ENCODE measurements around the gene HERC2. TPM values are rescaled to one million over a fixed set of nuclear protein-coding genes. Genes with fewer than 3 reads are reported as not detected.
A peak's percentile ranks its signal among the peaks of the same experiment; 100 is the strongest.
"Not testable (repeated sequence)": the region's sequence is repeated elsewhere in the genome, so short reads cannot be mapped to it uniquely, and the experiment has no call there.

HERC2 gene, protein sequence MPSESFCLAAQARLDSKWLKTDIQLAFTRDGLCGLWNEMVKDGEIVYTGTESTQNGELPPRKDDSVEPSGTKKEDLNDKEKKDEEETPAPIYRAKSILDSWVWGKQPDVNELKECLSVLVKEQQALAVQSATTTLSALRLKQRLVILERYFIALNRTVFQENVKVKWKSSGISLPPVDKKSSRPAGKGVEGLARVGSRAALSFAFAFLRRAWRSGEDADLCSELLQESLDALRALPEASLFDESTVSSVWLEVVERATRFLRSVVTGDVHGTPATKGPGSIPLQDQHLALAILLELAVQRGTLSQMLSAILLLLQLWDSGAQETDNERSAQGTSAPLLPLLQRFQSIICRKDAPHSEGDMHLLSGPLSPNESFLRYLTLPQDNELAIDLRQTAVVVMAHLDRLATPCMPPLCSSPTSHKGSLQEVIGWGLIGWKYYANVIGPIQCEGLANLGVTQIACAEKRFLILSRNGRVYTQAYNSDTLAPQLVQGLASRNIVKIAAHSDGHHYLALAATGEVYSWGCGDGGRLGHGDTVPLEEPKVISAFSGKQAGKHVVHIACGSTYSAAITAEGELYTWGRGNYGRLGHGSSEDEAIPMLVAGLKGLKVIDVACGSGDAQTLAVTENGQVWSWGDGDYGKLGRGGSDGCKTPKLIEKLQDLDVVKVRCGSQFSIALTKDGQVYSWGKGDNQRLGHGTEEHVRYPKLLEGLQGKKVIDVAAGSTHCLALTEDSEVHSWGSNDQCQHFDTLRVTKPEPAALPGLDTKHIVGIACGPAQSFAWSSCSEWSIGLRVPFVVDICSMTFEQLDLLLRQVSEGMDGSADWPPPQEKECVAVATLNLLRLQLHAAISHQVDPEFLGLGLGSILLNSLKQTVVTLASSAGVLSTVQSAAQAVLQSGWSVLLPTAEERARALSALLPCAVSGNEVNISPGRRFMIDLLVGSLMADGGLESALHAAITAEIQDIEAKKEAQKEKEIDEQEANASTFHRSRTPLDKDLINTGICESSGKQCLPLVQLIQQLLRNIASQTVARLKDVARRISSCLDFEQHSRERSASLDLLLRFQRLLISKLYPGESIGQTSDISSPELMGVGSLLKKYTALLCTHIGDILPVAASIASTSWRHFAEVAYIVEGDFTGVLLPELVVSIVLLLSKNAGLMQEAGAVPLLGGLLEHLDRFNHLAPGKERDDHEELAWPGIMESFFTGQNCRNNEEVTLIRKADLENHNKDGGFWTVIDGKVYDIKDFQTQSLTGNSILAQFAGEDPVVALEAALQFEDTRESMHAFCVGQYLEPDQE (N-terminal part only)
- polyA plus RNA-seq (ENCODE audit: low read depth in 6 of 6): 10 to 100 TPM in 3 of 6 donors, 1 to 10 TPM in 3; 2.4 to 16.9 (median 9.7) TPM

DNA sequence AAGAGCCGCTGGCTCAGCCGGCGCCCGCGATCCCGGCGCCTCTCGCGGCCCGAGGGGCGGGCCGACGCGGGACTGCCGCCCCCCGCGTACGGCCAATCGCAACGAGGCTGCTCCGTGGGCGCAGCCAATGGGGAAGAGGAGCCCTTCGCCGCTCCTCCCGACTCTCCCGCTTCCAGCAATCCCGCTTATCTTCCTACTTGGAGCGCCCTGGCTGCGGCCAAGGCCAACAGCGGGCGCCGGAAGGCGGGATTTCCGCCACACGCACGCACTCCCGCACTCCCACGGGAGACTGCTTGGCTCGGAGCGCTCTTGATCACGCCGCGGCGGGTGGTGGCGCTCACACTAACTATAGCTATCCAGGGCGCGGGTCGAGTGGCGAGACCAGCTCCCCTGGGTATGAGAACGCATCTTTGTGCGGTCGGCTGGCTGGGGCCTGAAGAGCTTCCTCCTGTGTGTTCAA is at the start of gene HERC2:
Gene HERC2, minus strand, starts transcription at position 51 of the 460 bp plus-strand sequence. CDS start 746 bp downstream, outside the sequence.
- not testable (repeated sequence) for H3K27me3 Mint-ChIP-seq; H3K4me1 Mint-ChIP-seq; DNase-seq; ATAC-seq (ENCODE audit: low read depth in 2 of 2); H3K36me3 Mint-ChIP-seq; H3K9me3 Mint-ChIP-seq
- Mint-ChIP-seq H3K4me3 (peak within 1 kb of the TSS; percentile 90 to 100 (median 98)), H3K27ac (peak within 1 kb of the TSS; percentile 14 to 98 (median 92))

DNA sequence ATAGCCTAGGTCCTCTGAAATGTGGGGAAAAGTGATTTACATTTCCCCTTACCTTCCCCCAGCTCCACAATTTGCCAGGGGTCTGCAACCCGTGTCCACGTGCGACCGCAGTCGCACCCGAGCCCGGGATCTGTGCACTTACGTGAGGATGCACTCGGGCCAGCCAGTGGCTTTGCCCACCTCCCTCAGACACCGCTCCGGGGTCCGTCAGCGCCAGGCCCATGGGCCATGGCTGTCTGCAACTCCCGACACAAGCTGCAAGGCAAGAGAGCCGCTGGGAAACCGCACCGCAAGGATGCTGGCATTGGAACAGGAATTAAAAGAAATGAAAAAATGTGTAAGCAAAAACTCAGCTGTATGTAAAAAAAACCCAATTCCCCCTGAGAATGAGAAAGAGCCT is 43.5 kb upstream of the HERC2 start:
- H3K36me3 Mint-ChIP-seq; ATAC-seq (ENCODE audit: low read depth in 2 of 2); H3K4me3 Mint-ChIP-seq; H3K27me3 Mint-ChIP-seq; H3K9me3 Mint-ChIP-seq; H3K27ac Mint-ChIP-seq; H3K4me1 Mint-ChIP-seq; DNase-seq: not testable (repeated sequence)

DNA sequence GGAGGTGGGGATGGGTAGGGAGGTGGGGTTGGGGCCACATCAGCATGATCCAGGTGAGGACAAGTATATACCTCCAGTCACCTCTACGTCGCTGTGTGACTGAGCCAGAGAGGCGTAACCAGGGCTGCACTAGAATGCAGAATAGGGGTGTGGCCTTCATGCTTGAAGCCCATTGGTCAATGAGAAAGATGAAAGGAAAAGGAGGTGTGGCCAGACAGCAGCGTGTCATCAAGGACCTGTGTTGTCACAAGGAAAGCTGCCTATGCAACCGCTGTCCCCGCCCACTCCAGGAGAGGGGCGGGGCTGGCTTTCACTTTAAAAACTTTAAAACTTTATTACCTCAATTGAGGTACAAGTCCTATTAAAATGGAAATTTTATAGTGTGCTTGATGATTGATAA is 36.0 kb upstream of the HERC2 start, which contains the start of gene GOLGA6L24:
Gene GOLGA6L24, minus strand, starts transcription at position 101 of the 400 bp plus-strand sequence. Its CDS starts 61 bp downstream, at position 40.
- not testable (repeated sequence) for H3K27me3 Mint-ChIP-seq; H3K36me3 Mint-ChIP-seq; DNase-seq; ATAC-seq (ENCODE audit: low read depth in 2 of 2); H3K9me3 Mint-ChIP-seq; H3K27ac Mint-ChIP-seq; H3K4me3 Mint-ChIP-seq; H3K4me1 Mint-ChIP-seq

DNA sequence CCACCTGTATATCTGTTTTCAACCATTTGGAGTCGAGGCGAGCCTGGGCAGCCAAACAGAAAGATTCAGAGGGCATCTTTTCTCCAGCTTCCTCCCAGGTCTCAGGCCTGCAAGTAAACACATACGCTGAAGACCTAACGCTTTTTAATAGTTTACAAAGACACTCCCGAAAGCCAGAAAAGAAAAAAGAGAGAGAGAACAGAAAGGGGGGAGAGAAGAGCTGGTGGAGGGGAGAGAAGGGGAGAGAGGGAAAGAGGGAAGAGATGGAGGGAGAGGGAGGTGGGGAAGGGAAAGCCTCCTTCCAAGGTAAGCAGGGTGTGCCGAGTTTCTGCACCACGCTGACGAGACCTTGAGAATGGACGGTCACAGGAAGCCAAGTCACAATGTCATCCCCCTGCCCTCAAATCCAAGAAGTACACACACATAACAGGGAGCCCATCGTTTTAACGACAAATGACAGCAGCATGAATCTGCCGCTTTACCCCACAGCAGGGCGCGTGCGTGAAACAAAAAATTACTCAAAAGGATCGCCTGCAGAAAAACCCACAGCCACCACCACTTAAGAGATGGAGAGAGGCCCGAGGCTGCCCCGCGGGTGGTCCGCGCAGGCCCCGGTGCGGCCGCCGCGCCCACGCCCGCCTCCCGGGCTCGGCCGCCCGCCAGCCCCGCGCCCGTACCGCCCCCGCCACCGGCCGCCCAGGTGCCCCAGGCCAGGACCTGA is 461 bp downstream of the HERC2 start:
- not testable (repeated sequence) for DNase-seq; H3K4me1 Mint-ChIP-seq; H3K27me3 Mint-ChIP-seq; H3K9me3 Mint-ChIP-seq; ATAC-seq (ENCODE audit: low read depth in 2 of 2); H3K36me3 Mint-ChIP-seq
- Mint-ChIP-seq H3K4me3 (peak overlapping the region; percentile 90 to 100 (median 98)), H3K27ac (peak overlapping the region; percentile 14 to 98 (median 92))

DNA sequence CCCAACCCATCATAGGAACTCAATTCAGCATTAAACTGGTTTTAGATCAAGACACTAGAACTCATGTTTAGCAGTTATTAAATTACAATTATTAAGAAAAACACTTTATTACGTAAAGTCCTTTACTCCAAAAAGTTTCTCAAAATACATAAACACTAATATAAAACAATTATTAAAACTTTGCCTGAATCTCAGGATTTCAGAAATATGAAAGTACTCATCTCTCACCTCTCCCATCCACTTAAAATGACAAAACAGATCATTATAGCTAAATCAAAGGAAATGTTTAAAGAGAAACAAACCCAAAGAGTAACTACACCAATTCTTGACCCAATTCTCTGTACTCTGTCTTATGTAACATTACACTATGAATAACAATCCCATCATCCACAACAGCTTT is 2.3 kb downstream of the HERC2 start:
- not testable (repeated sequence) for ATAC-seq (ENCODE audit: low read depth in 2 of 2); H3K27ac Mint-ChIP-seq; DNase-seq; H3K9me3 Mint-ChIP-seq; H3K36me3 Mint-ChIP-seq; H3K27me3 Mint-ChIP-seq; H3K4me1 Mint-ChIP-seq
- H3K4me3 Mint-ChIP-seq: peak overlapping the region in 1 of 8 donors; percentile 21

DNA sequence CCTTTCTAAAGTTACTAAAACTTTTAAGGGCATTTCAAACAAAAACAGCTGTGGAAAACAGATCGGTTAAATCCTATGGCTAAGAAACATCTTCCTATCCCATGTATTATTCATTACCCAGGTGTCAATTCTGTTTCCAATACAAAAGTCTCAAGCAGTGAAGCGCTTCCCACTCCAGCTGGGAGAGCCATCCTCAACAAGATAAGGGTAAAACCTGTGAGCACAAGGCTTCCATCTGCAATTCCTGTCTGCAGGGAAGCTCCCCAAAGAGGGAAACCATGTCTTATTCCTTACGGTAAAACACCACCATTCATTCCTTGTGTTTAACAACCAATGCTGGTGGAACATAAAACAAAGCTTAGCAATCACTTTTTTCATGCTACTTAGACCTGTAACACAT is 3.2 kb downstream of the HERC2 start:
- not testable (repeated sequence) for H3K27me3 Mint-ChIP-seq; ATAC-seq (ENCODE audit: low read depth in 2 of 2); DNase-seq; H3K9me3 Mint-ChIP-seq; H3K4me3 Mint-ChIP-seq; H3K27ac Mint-ChIP-seq; H3K4me1 Mint-ChIP-seq
- H3K36me3 Mint-ChIP-seq: peaks cover 7 to 14% of the 10 kb centered on the region in 2 donors

DNA sequence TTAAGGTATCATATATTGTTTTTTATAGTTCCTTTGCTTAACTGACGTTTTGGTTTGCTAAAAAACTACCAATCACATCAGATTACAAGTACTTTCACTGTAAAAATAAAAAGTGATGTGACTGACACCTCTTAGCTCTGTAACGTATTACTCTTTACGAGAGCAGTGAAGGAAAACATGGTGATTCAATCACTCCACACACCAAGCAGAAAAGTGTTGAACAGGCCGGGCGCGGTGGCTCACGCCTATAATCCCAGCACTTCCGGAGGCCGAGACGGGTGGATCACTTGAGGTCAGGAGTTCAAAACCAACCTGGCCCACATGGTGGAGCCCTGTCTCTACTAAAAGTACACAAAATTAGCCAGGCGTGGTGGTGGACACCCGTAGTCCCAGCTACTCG is 3.9 kb downstream of the HERC2 start:
- not testable (repeated sequence) for H3K9me3 Mint-ChIP-seq; DNase-seq; H3K4me3 Mint-ChIP-seq; ATAC-seq (ENCODE audit: low read depth in 2 of 2); H3K27me3 Mint-ChIP-seq; H3K27ac Mint-ChIP-seq; H3K4me1 Mint-ChIP-seq
- peaks cover 7 to 14% of the 10 kb centered on the region in 2 donors for H3K36me3 Mint-ChIP-seq

DNA sequence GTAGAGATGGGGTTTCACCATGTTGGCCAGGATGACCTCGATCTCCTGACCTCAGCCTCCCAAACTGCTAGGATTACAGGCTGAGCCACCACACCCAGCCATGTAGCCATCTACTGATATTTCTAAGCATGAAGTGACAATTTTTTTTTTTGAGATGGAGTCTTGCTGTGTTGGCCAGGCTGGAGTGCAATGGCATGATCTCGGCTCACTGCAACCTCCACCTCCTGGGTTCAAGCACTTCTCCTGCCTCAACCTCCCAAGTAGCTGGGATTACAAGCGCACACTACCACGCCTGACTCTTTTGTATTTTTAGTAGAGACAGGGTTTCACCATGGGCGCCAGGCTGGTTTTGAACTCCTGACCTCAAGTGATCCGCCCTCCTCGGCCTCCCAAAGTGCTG is 5.0 kb downstream of the HERC2 start:
- not testable (repeated sequence) for ATAC-seq (ENCODE audit: low read depth in 2 of 2); H3K4me1 Mint-ChIP-seq; H3K9me3 Mint-ChIP-seq; H3K27ac Mint-ChIP-seq; DNase-seq; H3K27me3 Mint-ChIP-seq; H3K4me3 Mint-ChIP-seq
- H3K36me3 Mint-ChIP-seq: peaks cover 7 to 14% of the 10 kb centered on the region in 2 donors

DNA sequence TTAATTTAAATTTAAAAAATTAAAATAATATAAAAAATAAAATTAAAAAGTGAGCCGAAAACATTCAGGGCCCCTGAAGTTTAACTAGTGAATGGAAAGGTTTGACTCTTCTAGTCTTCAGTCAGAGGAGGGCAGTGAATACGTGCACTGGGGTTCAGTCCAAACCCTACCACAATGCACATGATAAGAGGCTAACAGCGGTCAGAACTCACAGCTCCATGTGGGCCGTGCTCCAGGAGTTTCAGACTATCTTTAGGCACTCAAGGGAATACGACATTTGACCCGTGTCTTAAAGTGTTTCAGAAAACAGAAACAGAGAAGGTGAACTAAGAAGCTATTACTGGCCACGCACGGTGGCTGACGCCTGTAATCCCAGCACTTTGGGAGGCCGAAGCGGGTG is 11.5 kb downstream of the HERC2 start:
- not testable (repeated sequence) for H3K4me1 Mint-ChIP-seq; DNase-seq; H3K36me3 Mint-ChIP-seq; H3K27ac Mint-ChIP-seq; H3K4me3 Mint-ChIP-seq; ATAC-seq (ENCODE audit: low read depth in 2 of 2); H3K27me3 Mint-ChIP-seq
- peaks cover 0 to 12% (median 5%) of the 10 kb centered on the region in 7 donors for H3K9me3 Mint-ChIP-seq

DNA sequence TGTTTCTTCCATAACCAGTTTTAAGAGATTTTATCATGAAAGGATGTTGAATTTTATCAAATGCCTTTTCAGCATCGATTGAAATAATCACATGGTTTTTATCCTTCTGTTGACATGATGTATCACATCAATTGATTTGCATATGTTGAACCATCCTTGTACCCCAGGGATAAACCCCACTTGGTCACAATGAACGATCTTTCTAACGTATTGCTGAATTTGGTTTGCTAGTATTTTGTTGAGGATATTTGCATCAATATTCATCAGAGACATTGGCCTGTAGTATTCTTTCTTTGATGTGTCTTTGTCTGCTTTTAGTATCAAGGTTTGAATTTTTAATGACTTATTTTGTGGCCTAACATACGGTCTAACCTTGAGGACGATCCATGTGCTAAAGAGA is 13.3 kb downstream of the HERC2 start:
- H3K27ac Mint-ChIP-seq; DNase-seq; H3K36me3 Mint-ChIP-seq; ATAC-seq (ENCODE audit: low read depth in 2 of 2); H3K4me3 Mint-ChIP-seq; H3K27me3 Mint-ChIP-seq; H3K4me1 Mint-ChIP-seq: not testable (repeated sequence)
- H3K9me3 Mint-ChIP-seq: peaks cover 0 to 12% (median 5%) of the 10 kb centered on the region in 7 donors

DNA sequence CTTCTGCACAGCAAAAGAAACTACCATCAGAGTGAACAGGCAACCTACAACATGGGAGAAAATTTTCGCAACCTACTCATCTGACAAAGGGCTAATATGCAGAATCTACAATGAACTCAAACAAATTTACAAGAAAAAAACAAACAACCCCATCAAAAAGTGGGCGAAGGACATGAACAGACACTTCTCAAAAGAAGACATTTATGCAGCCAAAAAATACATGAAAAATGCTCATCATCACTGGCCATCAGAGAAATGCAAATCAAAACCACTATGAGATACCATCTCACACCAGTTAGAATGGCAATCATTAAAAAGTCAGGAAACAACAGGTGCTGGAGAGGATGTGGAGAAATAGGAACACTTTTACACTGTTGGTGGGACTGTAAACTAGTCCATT is 16.3 kb downstream of the HERC2 start:
- peaks cover 0 to 13% (median 6%) of the 10 kb centered on the region in 7 donors for H3K9me3 Mint-ChIP-seq
- not testable (repeated sequence) for H3K4me1 Mint-ChIP-seq, DNase-seq

DNA sequence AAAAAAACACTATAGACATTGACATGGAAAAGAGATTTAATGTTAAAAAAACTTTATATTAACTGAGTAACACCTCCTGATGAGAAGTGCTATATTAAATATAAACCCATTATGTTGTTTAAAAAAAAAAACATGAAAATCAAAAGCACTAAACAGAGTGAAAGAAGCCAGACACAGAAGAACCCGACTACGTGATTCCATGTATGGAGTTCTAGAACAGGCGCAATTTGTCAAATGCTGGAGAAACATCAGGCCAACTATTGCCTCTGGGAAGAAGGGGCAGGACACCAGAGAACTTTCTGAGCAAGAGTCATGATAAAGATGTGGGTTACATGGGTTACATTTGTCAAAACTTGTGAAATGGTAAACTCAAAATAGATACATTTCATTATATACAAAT is 24.5 kb downstream of the HERC2 start:
- ATAC-seq (ENCODE audit: low read depth in 2 of 2); H3K36me3 Mint-ChIP-seq; H3K4me3 Mint-ChIP-seq; H3K27me3 Mint-ChIP-seq; DNase-seq; H3K27ac Mint-ChIP-seq; H3K9me3 Mint-ChIP-seq; H3K4me1 Mint-ChIP-seq: not testable (repeated sequence)

More for the DNA sequence above, 16.3 kb downstream of the HERC2 start:
- H3K27me3 Mint-ChIP-seq; H3K36me3 Mint-ChIP-seq; ATAC-seq (ENCODE audit: low read depth in 2 of 2); H3K27ac Mint-ChIP-seq; H3K4me3 Mint-ChIP-seq: not testable (repeated sequence)
